HEK293 (cell line): ENCODE results near the gene JPH2.

Experiments
- CTCF ChIA-PET: fragments of 350-600 bp; formaldehyde crosslinking; extraction: SDS; loops from one replicate; lab custom pipeline; 2021; ENCODE audit warnings: antibody characterized with exemption; lab: Yijun Ruan, JAX
- POLR2A ChIA-PET: fragments of 300-600 bp; formaldehyde crosslinking; extraction: SDS; loops from one replicate; lab custom pipeline; 2020; ENCODE audit warnings: antibody characterized with exemption, inconsistent platforms; lab: Yijun Ruan, JAX
- H3K27ac ChIP-seq: fragments of 200-500 bp; sonication (Bioruptor generic); 2 replicates; pipeline ENCODE4 v1.5.1; 2014; ENCODE audit warnings: low read depth, low read length, control low read depth, inconsistent platforms; ENCODE audit errors: extremely low read depth
- H3K36me3 ChIP-seq, 2 experiments: fragments of 200-500 bp in 1 of 2; sonication (Bioruptor generic) in 1 of 2; 1 replicate in 1 of 2; 2 replicates in 1 of 2; pipeline ENCODE4 v1.5.1; 2014 to 2017; ENCODE audit warnings: inconsistent platforms in 2 of 2, low read length in 2 of 2; ENCODE audit not compliant: control insufficient read depth in 2 of 2, insufficient read depth in 1 of 2
- H3K4me1 ChIP-seq: fragments of 200-500 bp; sonication (Bioruptor generic); 2 replicates; pipeline ENCODE4 v1.5.1; 2014; ENCODE audit warnings: mild to moderate bottlenecking, low read length, inconsistent platforms; ENCODE audit not compliant: control insufficient read depth, insufficient read depth
- H3K4me3 ChIP-seq: 2 replicates; pipeline ENCODE4 v1.5.1; 2011; ENCODE audit warnings: low read depth, mild to moderate bottlenecking, control low read depth, low read length, moderate library complexity
- H3K9me3 ChIP-seq: fragments of 200-500 bp; sonication (Bioruptor generic); 2 replicates; pipeline ENCODE4 v1.5.1; 2014; ENCODE audit warnings: low read depth, low read length, inconsistent platforms; ENCODE audit not compliant: control insufficient read depth, insufficient read depth
- ELK4 ChIP-seq: IDR thresholded peaks from 2 replicates; pipeline ENCODE4 v1.6.1; 2011; ENCODE audit warnings: mild to moderate bottlenecking, low read depth, low read length, borderline replicate concordance
- HIC1 ChIP-seq: fragments of 450-650 bp; formaldehyde crosslinking; IDR thresholded peaks from 2 replicates; pipeline ENCODE4 v1.5.1; 2016; ENCODE audit warnings: missing biosample characterization, missing genetic modification characterization
- PBX3 ChIP-seq: sonication (generic); formaldehyde crosslinking; IDR thresholded peaks from 2 replicates; pipeline ENCODE4 v1.8.1; 2022; ENCODE audit warnings: mild to moderate bottlenecking, moderate library complexity, missing genetic modification reagents
- PRDM4 ChIP-seq: fragments of 450-650 bp; formaldehyde crosslinking; IDR thresholded peaks from 2 replicates; pipeline ENCODE4 v1.5.1; 2017; ENCODE audit warnings: missing biosample characterization, missing genetic modification characterization
- ZFP41 ChIP-seq: fragments of 450-650 bp; formaldehyde crosslinking; IDR thresholded peaks from 2 replicates; pipeline ENCODE4 v1.5.1; 2016; ENCODE audit warnings: missing biosample characterization, missing genetic modification characterization, borderline replicate concordance
- ZNF19 ChIP-seq: fragments of 450-650 bp; formaldehyde crosslinking; IDR thresholded peaks from 2 replicates; pipeline ENCODE4; 2016; ENCODE audit warnings: missing biosample characterization, missing genetic modification characterization, low read depth
- ZNF202 ChIP-seq: fragments of 450-650 bp; formaldehyde crosslinking; IDR thresholded peaks from 2 replicates; pipeline ENCODE4 v1.5.1; 2016; ENCODE audit warnings: missing biosample characterization, missing genetic modification characterization, borderline replicate concordance
- ZNF274 ChIP-seq, 2 experiments: fragments of 200-500 bp in 1 of 2; fragments of 450-650 bp in 1 of 2; sonication (Bioruptor generic) in 1 of 2; formaldehyde crosslinking in 1 of 2; IDR thresholded peaks; 2 replicates each; pipeline versions ENCODE4 v1.5.1 to v1.6.1; 2014 to 2016; ENCODE audit warnings: borderline replicate concordance in 1 of 2, inconsistent platforms in 1 of 2, low read length in 1 of 2, missing biosample characterization in 1 of 2, missing genetic modification characterization in 1 of 2
- ZNF426 ChIP-seq: fragments of 450-650 bp; formaldehyde crosslinking; IDR thresholded peaks from 2 replicates; pipeline ENCODE4 v1.5.1; 2017; ENCODE audit warnings: missing biosample characterization, missing genetic modification characterization, mild to moderate bottlenecking, inconsistent platforms, moderate library complexity
- ZNF510 ChIP-seq: fragments of 450-650 bp; formaldehyde crosslinking; IDR thresholded peaks from 2 replicates; pipeline ENCODE4 v1.5.1; 2018; ENCODE audit warnings: mild to moderate bottlenecking, missing genetic modification characterization, missing biosample characterization; ENCODE audit not compliant: insufficient replicate concordance
- ZNF514 ChIP-seq: fragments of 450-650 bp; formaldehyde crosslinking; IDR thresholded peaks from 2 replicates; pipeline ENCODE4 v1.5.1; 2016; ENCODE audit warnings: missing biosample characterization, missing genetic modification characterization
- ZNF561 ChIP-seq: fragments of 450-650 bp; IDR thresholded peaks from 2 replicates; pipeline ENCODE4 v1.5.1; 2018; ENCODE audit warnings: missing biosample characterization, missing genetic modification characterization, borderline replicate concordance
- ZNF704 ChIP-seq: fragments of 450-650 bp; formaldehyde crosslinking; IDR thresholded peaks from 2 replicates; pipeline ENCODE4 v1.5.1; 2016; ENCODE audit warnings: missing biosample characterization, missing genetic modification characterization
- ZNF707 ChIP-seq: fragments of 450-650 bp; formaldehyde crosslinking; IDR thresholded peaks from 2 replicates; pipeline ENCODE4 v1.5.1; 2016; ENCODE audit warnings: missing biosample characterization, missing genetic modification characterization
- ZNF830 ChIP-seq: fragments of 450-650 bp; IDR thresholded peaks from 2 replicates; pipeline ENCODE4 v1.5.0; 2018; ENCODE audit warnings: missing biosample characterization, missing genetic modification characterization, low read depth, mild to moderate bottlenecking, moderate library complexity

The JPH2 gene

GRCh38 chr20:44173116-44173515, 13.9 kb downstream of the JPH2 start:
- Histone ChIP-seq H3K27ac (no peak overlapping the region), H3K36me3 (no peaks in the 10 kb centered on the region), H3K9me3 (no peaks in the 10 kb centered on the region), H3K4me1 (no peaks in the 10 kb centered on the region), H3K4me3 (no peak overlapping the region)
- CTCF ChIA-PET: interaction anchor here (0.6 kb wide), 2 partner anchors 56 to 64 kb away, joined by 4 read pairs; no protein-coding TSS in a partner anchor
- TF ChIP-seq ZNF561 (tag by site-specific recombination): no peak
- no peak for TF ChIP-seq ZNF202 (tag by site-specific recombination)
- no peak for TF ChIP-seq ZNF707 (tag by site-specific recombination)
- TF ChIP-seq ZNF830 (tag by site-specific recombination): no peak
- no peak for TF ChIP-seq ZNF514 (tag by site-specific recombination)
- no peak for TF ChIP-seq ZFP41
- POLR2A ChIA-PET: no interaction called here

DNA sequence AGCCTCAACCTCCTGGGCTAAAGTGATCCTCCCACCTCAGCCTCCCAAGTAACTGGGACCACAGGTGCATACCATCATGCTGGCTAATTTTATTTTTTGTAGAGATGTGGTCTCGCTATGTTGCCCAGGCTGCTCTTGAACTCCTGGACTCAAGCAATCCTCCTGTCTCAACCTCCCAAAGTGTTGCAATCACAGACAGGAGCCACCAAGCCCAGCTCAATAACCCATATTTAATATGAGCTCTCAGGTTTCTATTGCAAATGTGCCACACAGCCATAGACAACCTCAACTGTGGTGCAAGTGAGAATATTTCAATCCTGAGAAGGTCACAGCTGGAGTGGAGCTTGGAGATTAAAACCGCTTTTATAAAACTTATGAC, 14.4 kb downstream of the JPH2 start:
- Histone ChIP-seq H3K36me3 (no peaks in the 10 kb centered on the region), H3K27ac (no peak overlapping the region), H3K4me3 (no peak overlapping the region), H3K9me3 (no peaks in the 10 kb centered on the region), H3K4me1 (no peaks in the 10 kb centered on the region)
- POLR2A ChIA-PET: no interaction called here
- CTCF ChIA-PET: interaction anchor here (0.6 to 1.5 kb wide), 2 partner anchors 18 to 55 kb away, joined by 4 to 5 read pairs; no protein-coding TSS in a partner anchor
- TF ChIP-seq ELK4: no peak
- TF ChIP-seq PRDM4: no peak
- TF ChIP-seq PBX3: no peak
- TF ChIP-seq ZNF426 (tag by site-specific recombination): no peak
- no peak for TF ChIP-seq HIC1
- TF ChIP-seq ZNF704 (tag by site-specific recombination): no peak
- no peak for TF ChIP-seq ZNF19
- no peak for TF ChIP-seq ZNF274 (IDR thresholded peaks at IDR 0.05; ENCODE audit: low read length)
- no peak for TF ChIP-seq ZNF274 (tag by site-specific recombination; IDR thresholded peaks at IDR 0.05; ENCODE audit: borderline replicate concordance)
- no peak for TF ChIP-seq ZNF510
